Stimulated activated CD8-positive, alpha-beta memory T cell treated with anti-CD3 and anti-CD28 coated beads, Interleukin-15, amount 100 ng/mL, for 48 hours (primary cell): ENCODE measurements around the gene DUS1L.
"Not testable (repeated sequence)": the region's sequence is repeated elsewhere in the genome, so short reads cannot be mapped to it uniquely, and the experiment has no call there.

Experiments
- DNase-seq, 2 donors: peaks; one replicate each; pipeline ENCODE4 v3.0.0-alpha.2; 2020; ENCODE audit warnings: low read depth in 2 of 2

The DUS1L gene

DNA sequence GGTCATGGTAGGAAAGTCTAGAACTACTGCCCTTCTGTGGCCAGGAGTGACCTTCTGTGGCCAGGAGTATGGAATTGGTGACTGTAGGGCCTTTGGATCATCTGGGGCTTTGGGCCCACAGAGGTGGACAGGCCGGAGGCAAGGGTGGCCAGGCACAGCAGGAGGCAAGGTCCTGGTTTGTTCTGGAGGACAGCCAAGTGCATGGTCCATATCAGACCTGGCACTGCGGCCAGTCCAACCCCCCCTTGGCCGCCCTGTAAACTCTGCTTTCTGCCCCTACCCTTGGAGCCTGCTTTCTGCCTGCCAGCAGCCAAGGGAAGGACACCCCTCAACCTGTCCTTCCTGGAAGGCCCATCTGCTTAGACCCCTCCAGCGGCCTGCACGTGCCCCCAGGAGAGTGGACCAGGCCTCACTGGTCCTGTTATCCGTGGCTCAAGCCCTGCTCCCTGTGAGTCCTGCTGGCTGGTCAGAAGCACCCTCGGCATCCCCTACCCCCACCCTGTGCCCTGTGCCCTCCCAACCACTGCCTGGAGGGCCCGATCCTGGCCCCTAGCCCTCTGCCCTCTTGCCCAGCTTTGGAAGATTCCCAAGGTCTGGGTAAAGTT lies 25.8 kb downstream of the DUS1L start:
- no peak for DNase-seq

DNA sequence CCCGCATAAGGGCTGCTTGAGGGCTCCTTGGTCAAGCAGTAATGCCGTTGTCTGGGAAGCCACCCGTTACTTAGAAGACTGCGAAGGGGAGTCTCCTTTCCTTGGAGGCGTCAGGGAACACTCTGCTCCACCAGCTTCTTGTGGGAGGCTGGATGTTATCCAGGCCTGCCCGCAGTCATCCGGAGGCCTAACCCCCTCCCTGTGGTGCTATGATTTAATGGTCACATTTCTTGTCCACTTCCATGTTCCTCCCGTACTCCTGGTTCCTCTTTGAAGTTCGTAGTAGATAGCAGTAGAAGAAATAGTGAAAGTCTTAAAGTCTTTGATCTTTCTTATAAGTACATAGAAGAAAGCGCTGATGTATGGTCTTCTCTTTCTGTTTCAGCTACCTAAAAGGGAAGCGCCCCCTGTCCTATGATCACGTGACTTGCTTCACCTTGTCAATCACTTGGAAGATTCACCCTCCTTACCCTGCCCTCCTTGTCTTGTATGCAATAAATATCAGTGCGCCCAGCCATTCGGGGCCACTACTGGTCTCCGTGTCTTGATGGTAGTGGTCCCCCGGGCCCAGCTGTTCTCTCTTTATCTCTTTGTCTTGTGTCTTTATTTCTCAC lies 26.7 kb downstream of the DUS1L start:
- DNase-seq = not testable (repeated sequence)

DNA sequence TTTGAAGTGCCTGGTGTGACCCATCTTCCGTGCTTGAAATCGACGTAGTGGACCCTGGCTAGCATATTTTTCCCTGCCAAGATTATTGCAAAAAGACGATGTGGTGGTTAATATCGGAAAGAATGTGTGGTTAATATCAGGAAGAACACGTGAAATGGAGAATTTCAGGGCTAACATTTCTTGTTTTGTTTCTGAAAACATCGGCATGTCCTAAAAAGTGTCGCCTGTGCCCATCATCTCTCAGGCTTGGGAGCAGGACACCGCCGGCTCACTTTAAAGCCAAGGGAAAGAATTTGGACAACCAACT lies 27.8 kb downstream of the DUS1L start:
- no peak for DNase-seq

DNA sequence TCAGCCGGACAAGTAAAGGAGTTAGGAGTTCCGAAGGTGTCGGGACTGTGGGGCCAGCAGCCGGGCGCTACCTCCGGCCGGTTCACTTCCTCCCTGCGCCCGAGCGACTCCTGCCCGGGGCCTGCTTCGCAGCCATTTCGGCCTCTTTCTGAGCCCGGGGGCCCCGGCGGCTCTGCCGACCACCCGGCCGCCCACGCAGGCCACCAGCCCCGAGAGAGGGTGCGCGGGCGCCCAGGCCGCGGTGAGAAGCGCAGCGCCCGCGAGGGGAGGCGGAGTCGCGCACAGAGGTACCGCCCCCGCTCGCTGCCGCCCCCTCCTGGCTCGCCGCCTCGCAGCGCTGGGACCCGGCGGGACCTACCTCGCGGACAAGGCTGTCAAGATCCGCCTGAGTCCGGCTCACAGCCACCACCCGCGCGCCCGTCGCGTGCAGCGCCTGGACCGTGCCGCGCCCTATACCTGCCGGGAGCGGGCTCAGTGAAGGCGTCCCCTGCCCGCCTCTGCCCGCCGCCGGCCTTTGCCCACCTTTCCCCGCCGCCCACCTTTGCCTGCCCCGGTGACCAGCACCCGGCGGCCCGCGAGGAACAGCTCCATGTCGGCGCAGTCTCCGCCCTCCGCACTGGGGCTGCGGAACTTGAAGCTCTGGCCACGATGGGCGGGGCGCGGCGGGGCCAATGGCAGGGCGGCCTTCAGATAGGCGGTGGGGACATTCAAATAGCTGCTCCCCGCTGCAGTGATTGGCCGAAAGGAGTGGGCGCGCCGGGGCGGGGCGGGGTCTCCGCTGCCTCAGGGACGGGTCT lies 28.3 kb downstream of the DUS1L start, which contains the start of gene DCXR:
DCXR (minus strand) TSS at position 606 of the 797 bp plus-strand sequence; CDS start at position 591, 15 bp downstream.
- DNase-seq = peak; percentile 96 to 97

DNA sequence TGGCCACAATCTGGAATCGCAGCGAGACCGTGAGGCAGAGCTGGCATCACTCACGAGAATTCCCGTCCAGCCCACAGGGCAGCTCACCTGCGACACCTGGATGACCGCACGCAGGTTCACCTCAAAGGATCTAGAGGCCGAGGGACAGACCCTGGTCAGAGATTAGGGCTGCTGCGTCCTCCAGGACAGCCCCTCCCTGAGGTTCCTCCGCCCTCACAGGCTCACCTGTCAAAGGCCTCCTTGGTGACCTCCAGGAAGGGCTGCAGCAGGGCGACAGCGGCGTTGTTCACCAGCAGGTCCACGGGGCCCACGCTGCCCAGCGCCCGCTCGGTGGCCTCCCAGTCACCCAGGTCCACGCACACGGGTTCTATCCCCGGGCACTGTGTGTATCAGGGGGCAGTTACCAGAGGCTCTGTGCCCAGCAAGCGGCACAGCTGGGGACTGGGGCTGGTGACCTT lies 28.9 kb downstream of the DUS1L start:
- no peak for DNase-seq

DNA sequence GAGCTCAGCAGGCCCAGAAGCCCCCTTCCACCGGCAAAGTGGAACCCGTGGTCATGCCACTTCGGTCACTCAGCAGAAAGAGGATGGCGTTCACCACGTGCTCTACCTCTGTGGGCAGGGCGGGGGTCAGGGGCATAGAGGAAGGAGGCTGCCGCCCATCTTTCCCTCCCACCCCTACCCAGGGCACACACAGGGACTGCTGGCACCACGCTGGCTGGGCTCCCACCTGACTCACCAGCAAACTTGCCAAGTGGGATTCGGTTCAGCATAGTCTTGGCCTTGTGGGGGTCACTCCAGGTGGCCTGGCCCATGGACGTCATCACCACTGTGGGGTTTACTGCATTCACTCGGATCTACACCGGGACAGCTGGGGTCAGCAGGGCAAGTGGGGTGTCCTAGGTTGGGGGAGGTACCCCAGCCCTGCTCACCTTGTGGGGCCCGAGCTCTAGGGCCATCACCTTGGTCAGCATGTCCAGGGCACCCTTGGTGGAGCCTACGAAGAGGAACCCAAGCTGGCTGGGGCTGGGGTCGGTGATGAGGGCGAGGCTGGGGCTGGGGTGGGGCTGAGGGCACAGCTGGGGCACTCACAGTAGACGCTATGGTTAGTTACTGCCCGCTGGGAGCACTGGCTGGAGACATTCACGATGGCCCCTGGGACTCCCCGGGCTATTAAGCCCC lies 29.5 kb downstream of the DUS1L start:
- no peak for DNase-seq

DNA sequence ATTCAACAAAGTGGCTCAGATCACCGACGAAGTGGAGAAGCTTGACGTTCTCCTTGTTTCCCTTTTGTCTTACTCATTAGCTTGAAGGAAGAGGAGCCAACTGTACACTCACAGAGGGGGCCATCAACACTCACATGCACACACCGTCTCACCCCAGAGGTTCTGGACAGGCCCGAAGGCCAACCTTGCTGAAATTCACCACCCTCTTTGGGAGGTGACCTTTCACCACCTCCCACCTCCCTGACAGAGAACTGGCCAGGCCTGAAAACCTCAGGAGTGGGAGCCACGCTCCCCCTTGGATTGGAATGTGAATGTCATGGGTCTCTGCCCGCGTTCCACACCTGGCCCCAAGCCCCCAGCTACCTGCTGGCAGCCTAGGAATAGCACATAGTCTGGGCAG lies 30.1 kb downstream of the DUS1L start:
- no peak for DNase-seq

DNA sequence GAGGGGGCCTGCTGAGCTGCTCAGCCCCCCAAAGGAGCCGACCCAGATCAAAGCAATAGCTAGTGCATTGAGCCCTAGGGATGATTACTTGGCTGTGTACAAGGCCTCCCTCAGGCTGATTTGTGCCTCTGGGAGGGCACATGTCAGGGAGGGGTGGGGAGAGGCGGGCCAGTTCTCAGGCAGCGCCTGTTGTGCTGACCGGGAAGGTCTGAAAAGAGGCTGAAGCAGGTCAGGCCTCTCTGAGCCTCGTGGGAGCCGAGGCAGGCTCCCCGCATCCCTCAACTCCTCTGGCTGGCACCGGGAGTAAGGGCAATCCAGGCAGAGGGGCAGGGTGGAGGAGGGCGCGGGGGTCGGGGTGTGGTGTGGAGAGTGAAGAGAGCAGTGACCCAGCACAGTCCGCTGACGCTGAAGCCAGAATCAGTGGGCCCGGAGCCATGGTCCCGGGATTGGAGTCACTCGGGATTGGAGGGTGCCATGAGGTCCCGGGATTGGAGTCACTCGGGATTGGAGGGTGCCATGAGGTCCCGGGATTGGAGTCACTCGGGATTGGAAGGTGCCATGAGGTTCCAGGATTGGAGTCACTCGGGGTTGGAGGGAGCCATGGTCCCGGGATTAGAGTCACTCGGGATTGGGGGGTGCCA lies 31.1 kb downstream of the DUS1L start:
- DNase-seq = no peak

DNA sequence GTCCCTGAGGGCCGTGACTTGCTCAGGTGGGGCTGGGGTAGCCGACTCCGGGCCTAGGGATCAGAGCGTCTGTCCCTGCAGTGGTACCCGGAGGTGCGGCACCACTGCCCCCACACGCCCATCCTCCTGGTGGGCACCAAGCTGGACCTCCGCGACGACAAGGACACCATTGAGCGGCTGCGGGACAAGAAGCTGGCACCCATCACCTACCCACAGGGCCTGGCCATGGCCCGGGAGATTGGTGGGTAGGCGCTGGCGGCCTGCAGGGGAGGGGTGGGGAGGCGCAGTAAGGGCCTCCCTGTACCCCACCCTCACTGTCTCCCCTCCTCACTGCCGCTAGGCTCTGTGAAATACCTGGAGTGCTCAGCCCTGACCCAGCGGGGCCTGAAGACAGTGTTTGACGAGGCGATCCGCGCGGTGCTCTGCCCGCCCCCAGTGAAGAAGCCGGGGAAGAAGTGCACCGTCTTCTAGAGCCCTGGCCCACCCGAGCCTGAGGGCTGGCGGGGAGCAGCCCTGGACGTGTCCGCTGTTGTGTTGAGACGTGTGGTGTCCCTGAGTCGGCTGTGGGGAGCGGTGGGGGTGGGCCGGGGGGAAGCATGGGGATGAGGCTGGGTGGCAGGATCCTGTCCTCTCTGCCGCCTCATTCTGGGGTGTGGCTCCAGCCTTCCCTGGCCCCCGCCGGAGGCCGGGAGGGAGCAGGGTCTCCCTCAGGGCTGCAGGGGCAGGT lies 32.1 kb downstream of the DUS1L start:
- DNase-seq = no peak

DNA sequence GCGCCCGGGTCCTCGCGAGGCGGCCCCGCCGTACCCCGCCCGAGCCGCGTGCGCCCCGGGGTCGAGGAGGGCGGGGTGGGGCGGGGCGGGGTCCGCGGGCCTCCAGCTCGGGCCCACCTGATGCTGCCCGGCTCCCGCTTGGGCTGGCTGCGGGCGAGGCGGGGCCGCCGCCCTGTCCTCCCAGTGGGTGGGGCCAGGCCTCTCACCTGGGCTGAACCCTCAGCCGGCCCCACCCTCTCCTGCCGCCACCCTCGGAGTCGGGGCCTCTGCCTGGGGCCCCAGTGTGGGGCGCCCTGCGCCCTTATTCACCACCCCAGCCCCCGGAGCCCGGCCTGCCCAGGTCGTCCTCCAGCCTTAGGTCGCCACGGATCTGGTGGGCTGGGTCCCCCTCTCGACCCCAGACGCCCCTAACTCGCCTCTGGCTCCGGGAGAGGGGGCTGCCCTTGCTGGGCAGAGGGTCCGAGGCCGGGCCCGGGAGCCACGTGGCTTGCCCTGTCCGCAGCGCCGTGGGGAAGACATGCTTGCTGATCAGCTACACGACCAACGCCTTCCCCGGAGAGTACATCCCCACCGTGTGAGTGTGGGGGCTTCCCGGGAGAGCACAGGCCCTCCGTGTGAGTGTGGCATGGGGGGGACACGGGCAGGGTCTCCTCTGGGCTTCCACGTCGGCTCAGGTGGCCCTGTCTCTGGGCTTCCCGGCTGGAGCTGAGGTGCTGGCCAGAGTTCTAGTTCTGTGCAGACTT lies 33.5 kb downstream of the DUS1L start:
- peak in 1 of 2 donors; percentile 46 for DNase-seq

DNA sequence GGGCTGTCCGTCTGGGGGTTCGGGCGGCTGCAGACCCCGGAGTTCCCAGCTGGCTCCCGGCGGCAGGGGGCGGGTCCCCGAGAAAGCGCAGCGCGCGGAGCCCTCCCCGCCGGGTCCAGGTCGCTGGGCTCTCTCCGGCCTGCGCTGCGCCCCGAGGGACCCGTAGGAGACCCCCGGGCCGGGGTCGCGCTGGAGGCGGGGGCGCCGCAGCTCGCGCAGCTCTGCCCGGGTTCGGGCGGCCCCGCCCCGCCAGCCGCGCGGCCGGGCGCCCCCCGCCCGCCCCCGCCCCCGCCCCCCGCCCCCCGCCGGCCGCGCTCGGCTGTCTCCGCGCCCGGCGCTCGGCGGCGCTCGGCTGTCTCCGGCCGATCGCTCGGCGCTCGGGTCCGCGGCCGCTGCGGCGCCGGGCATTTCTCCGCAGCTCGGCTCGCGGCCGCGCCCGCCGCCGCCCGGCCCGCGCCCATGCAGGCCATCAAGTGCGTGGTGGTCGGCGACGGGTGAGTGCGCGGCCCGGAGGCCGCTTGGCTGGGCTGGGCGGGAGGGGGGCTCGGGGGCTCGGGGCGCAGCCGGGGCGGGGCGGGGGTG lies 34.2 kb downstream of the DUS1L start, which contains the start of gene RAC3:
RAC3 (plus strand) TSS at position 376 of the 582 bp plus-strand sequence; CDS start at position 460, 84 bp downstream.
- DNase-seq = no peak

DNA sequence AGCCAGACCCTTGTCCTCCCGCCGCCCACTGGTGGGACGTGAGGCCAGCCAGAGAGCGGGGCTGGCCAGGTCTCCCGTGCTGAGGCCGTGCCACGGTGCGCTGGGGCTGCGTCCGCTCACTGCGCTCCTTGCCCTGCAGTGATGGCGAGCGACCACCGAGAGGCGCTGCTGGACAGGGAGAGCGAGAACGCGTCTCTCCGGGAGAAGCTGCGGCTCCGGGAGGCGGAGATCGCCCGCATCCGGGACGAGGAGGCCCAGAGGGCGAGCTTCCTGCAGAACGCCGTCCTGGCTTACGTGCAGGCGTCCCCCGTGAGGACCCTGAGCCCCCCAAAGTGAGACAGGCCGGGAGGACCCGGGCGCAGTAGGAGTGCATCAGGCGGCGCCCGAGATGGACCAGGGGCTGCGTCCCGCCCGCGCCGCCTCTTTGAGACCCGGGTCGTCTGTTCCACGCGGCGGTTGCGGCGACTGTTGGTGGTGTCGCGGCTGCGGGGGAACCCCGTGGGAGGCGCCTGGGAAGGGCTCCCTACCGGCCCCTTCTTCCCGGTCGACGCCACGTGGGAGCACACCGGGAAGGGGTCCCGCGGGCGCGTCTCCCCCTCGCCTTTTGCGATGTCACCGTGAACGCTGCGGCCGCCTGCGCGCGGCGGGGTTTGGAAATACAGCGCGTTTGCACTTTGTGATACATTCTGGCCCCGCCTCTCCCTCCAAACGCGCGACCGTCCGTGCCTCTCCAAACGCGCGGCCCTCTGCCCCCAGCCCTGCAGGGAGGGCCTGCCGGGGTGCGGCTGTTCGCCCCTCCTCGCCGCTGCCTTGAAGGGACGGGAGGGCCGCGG lies 34.9 kb downstream of the DUS1L start:
- DNase-seq = peak; percentile 70 to 72

DNA sequence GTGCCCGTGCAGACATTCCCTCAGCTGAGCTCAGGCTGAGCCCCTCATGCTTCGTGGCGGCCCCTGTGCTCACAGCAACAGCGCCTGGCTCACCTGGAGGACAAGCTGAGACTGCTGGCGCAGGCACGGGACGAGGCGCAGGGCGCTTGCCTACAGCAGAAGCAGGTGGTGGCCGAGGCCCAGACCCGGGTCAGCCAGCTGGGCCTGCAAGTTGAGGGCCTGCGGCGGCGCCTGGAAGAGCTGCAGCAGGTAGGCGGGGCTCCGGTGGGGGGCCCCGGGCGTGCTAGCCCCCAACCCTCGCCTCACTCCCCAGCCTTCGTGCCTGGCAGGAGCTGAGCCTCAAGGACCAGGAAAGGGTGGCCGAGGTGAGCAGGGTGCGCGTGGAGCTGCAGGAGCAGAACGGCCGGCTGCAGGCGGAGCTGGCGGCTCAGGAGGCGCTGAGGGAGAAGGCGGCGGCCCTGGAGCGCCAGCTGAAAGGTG lies 35.6 kb downstream of the DUS1L start:
- DNase-seq = no peak

DNA sequence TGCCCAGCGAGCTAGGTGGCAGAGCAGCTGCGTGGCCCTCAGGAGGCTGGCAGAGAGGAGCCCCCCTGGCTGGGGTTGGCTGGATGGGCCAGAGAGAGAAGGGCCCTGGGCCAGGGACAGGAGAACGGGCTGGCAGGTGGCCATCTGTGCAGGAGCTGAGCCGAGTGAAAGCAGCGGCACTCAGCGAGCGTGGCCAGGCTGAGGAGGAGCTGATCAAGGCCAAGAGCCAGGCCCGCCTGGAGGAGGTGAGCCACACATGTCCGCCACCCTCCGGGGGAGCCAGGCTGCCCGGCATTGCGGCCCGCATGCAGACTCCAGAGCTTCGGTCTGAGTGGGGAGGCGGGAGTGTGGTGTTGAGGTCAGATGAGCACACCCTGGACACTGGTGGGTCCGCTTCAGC lies 36.2 kb downstream of the DUS1L start:
- no peak for DNase-seq

DNA sequence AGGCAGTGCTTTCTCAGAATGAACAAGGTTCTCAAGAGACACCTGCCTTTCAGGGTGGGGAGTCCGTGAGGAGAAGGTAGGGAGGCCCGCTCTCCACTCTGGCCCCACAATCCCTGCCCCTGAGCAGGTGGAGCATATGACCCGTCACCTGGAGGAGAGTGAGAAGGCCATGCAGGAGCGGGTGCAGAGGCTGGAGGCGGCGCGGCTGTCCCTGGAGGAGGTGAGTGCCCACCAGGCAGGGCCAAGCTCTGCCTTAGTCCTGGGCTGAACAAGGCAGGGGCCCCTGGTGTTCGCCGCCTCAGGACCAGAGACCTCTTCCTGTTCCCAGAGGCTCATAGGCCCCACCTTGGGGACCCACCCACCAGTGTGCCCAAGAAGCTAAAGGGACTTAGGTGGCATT lies 36.6 kb downstream of the DUS1L start:
- no peak for DNase-seq

DNA sequence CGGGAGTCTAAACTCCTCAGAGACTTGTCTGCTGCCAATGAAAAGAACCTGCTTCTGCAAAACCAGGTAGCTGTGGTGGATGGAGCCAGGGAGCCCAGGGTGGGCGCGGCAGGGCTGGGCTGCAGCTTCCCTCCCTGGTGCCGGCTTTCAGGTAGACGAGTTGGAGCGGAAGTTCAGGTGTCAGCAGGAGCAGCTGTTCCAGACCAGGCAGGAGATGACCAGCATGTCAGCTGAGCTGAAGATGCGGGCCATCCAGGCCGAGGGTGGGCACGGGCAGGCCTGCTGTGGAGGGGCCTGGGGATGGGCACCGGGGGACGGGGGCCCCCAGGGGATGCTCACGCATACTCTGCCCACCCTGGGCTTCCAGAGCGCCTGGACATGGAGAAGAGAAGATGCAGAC lies 37.4 kb downstream of the DUS1L start:
- no peak for DNase-seq

DNA sequence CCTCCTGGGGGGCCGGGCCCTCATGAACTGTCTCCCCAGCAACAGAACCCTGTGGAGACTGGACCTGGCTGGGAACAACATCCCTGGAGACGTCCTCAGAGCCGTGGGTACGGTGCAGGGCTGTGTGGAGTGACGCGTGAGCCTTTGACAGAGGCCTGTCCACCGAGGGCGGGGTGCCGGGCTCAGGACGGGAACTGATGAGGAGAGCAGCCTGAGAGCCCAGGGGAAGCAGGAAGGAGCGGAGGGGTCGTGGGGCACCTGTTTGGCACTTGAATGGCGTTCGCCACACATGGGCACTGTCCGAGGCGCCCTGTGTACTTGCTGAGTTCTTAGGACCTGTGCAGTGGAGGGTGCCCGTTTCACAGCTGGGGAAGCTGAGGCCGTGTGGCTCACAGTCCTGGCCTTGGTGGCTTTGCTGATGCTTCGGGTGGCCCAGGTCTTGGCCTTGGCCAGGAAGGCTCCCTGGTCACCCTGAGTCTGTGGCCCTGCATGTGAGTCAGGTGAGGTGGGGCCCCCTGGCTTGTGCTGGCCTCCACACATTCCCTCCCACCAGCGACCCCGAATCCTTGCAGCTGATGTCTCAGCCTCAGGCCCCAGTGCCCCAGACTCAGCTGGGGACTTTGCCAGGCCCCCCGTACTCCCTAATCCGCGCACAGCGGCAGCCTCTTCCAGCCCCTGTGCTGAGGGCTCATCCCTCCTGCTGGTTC lies 40.0 kb downstream of the DUS1L start:
- DNase-seq = no peak

DNA sequence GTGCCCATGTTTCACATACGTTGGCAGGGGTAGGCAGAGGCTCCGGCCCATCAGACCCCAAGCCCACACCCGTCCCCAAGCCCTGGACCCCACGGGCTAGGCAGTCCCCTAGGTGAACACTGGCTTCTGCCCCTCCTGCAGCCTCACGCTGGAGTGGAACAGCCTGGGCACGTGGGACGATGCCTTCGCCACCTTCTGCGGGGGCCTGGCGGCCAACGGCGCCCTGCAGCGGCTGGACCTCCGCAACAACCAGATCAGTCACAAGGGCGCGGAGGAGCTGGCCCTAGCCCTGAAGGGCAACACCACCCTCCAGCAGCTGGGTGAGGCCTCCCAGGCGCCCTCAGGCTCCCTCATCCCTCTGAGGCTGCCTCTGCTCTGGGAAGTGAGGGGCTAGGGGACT lies 40.7 kb downstream of the DUS1L start:
- no peak for DNase-seq
